Bronchial epithelial cell (primary cell): ENCODE data around the gene RXRG. TPM values are rescaled to one million over a fixed set of nuclear protein-coding genes. Genes with fewer than 3 reads are reported as not detected.

ENCODE experiments used
- DNase-seq: peaks from one replicate; pipeline ENCODE4 v3.0.0-alpha.2; 2010; ENCODE audit warnings: low read depth
- FAIRE-seq: peaks from 2 replicates; lab custom pipeline; 2011; peaks lifted over from hg19 to GRCh38; lab: Jason Lieb, UNC
- H3K27me3 ChIP-seq: 2 replicates; pipeline ENCODE4 v1.5.1; 2011; ENCODE audit warnings: low read length; ENCODE audit not compliant: control insufficient read depth, insufficient read depth
- H3K36me3 ChIP-seq: 2 replicates; pipeline ENCODE4 v1.5.1; 2011; ENCODE audit warnings: low read length; ENCODE audit not compliant: control insufficient read depth, insufficient read depth
- H3K4me3 ChIP-seq: 2 replicates; pipeline ENCODE4 v1.5.1; 2011; ENCODE audit warnings: mild to moderate bottlenecking, low read depth, low read length, control low read depth
- total RNA-seq: library from RNA; depleted of rRNA; stranded (reverse); fragments of >200 nt; gene quantifications from 2 replicates; pipeline ENCODE4 v1.2.1, GENCODE V29; 2014
- TF ChIP-seq, protein P1 (sequence below): IDR thresholded peaks from 2 replicates; pipeline ENCODE4 v1.5.1; 2011; ENCODE audit warnings: mild to moderate bottlenecking, moderate library complexity, low read length, control low read depth, inconsistent platforms; ENCODE audit not compliant: insufficient read depth, severe bottlenecking

RXRG gene
- total RNA-seq, 1 donor from 2014 or later = not detected

DNA sequence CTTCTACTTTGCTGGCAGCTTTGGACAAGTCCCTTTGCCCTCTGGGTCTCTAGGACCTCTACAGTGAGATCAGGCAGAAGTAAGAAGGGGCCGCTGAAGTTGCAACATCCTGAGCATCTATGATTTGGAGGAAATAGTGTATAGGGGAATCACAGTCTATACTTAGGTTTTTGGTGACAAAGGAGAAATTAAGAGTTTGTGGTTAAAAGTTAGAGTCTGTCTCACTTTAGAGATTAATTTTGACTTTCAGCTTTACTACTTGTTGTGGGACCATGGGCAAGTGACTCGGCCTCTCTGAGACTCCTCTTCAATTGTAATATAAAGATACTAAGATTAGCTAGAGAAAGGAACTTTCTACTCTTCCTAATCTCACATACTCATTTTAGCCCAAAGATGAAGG, 55.3 kb downstream of the RXRG start:
- FAIRE-seq = no peak
- Histone ChIP-seq H3K27me3 (peaks cover 9% of the 10 kb centered on the region), H3K4me3 (no peak overlapping the region), H3K36me3 (no peaks in the 10 kb centered on the region)
- no peak for DNase-seq
- TF ChIP-seq, protein P1, sequence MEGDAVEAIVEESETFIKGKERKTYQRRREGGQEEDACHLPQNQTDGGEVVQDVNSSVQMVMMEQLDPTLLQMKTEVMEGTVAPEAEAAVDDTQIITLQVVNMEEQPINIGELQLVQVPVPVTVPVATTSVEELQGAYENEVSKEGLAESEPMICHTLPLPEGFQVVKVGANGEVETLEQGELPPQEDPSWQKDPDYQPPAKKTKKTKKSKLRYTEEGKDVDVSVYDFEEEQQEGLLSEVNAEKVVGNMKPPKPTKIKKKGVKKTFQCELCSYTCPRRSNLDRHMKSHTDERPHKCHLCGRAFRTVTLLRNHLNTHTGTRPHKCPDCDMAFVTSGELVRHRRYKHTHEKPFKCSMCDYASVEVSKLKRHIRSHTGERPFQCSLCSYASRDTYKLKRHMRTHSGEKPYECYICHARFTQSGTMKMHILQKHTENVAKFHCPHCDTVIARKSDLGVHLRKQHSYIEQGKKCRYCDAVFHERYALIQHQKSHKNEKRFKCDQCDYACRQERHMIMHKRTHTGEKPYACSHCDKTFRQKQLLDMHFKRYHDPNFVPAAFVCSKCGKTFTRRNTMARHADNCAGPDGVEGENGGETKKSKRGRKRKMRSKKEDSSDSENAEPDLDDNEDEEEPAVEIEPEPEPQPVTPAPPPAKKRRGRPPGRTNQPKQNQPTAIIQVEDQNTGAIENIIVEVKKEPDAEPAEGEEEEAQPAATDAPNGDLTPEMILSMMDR = no peak

DNA sequence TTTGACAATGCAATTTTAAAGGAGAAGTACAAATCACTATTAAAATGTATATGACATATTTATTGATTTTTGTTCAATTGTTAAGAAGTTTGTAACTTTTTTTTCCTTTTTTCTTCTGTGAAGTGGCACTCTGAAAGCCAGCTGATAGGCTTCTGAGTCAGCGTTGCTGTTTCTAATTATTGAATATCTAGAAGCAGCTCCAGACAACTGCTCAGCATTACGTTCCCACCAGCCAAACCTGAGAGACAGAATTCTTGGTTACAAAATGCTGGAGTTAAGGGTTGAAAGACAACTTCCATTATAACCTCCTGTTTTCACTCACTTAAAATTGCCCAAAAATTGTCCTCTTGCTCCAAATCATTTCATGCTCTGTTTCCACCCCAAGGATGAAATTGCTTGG, 57.0 kb downstream of the RXRG start:
- Histone ChIP-seq H3K36me3 (no peaks in the 10 kb centered on the region), H3K4me3 (no peak overlapping the region), H3K27me3 (peaks cover 9% of the 10 kb centered on the region)
- FAIRE-seq (no peak), DNase-seq (no peak)
- TF ChIP-seq, protein P1 = no peak

DNA sequence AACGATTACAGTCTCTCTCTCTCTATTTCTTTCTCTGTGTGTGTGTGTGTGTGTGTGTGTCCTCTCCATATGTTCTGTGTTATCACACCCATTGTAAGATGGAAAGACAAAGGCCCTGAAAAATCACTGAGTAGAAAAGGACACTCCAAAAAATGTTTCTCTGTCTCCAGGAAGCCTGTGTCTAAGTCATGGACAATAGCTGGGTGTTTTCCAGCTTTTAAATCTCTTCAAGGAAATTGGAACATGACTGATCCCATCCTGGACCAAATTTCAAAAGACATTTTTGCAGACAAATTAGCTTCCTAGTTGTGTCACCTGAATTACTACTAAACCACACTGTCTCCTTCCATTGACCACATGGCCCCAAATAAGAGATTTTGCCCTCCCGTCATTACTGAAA, 57.4 kb downstream of the RXRG start:
- Histone ChIP-seq H3K27me3 (peaks cover 9% of the 10 kb centered on the region), H3K36me3 (no peaks in the 10 kb centered on the region), H3K4me3 (no peak overlapping the region)
- FAIRE-seq (no peak), DNase-seq (no peak)
- TF ChIP-seq, protein P1 = no peak

DNA sequence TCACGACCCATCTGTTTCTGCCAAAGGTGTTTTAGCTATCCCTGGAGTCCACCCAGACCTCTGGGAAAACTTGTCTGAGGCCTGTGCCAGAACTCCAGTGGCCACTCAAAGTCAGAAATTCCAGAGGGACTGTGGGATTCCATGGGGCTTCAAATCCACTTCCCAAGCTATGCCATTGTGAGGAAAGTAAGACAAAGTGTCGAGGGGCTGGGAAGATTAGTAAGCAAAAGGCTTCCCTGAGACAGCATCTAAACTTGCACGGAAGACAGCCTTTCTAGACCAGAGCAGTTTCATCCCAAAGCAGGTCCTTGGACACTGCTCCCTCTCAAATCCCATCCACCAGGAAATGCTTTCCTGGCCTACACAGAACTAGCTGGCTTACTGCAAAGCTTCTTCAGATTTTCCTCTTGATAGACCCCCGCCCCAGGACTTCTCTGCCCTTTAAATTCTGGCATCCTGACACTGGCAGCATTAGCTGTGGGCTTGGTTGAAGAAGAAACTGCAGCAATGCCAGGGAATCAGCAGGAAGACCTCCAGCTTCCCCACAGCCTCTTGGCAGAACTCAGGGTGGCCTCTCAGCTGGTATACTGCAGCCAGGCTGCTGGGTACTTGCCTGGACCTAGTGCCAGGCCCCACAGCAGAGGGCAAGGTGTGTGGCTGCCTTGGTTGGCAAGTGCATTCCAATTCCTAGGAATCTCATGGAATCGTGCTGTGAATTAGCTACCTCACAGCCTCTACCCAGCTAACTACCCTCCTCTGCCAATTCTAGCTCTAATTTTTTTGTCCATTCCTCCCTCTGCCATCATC, 61.1 kb downstream of the RXRG start:
- no peak for FAIRE-seq

DNA sequence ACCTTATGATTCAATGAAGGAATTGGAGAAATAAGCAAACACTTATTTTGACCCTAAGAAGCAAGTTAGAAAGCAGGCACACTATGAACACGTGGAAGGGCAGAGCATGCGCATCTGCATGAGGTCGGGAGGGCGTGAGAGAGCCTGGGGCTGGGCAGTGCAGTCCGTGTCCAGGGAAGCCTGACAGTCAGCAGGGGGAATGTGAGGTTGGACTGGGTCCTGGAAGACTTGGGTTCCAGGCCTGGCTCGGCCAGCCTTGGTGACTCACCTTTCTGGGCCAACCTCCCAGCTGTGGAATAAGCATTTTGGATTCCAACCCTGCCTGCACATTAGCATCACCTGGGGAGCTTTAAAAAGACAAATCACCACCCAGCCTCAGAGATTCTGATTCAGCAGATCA, 61.9 kb downstream of the RXRG start:
- FAIRE-seq (no peak), DNase-seq (no peak)
- H3K4me3 ChIP-seq = no peak overlapping the region
- TF ChIP-seq, protein P1 = no peak
- no peaks in the 10 kb centered on the region for H3K36me3 ChIP-seq
- peaks cover 3% of the 10 kb centered on the region for H3K27me3 ChIP-seq

More for the DNA sequence above, 61.1 kb downstream of the RXRG start:
- DNase-seq = no peak
- TF ChIP-seq, protein P1 = no peak
- Histone ChIP-seq H3K4me3 (no peak overlapping the region), H3K27me3 (peaks cover 3% of the 10 kb centered on the region), H3K36me3 (no peaks in the 10 kb centered on the region)
